ENCODE measurements around the gene LAMC3.

The LAMC3 gene

GRCh38 chr9:131126059-131126426 is 117.1 kb downstream of the LAMC3 start:
- no peak for DNase-seq

DNA sequence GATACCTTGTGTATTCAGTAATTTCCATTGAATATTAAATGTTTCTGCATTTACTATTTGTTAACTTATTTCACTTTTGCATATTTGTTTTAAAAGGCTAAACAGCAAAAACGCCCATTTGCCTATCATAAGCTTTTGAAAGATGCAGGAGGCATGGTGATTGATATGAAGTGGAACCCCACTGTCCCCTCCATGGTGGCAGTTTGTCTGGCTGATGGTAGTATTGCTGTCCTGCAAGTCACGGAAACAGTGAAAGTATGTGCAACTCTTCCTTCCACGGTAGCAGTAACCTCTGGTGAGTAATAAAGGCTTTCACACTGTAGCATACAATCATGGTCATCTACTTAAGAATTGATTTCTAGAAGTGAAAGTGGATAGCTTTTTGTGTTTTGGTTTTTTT is 120.2 kb downstream of the LAMC3 start:
- DNase-seq, result no peak

DNA sequence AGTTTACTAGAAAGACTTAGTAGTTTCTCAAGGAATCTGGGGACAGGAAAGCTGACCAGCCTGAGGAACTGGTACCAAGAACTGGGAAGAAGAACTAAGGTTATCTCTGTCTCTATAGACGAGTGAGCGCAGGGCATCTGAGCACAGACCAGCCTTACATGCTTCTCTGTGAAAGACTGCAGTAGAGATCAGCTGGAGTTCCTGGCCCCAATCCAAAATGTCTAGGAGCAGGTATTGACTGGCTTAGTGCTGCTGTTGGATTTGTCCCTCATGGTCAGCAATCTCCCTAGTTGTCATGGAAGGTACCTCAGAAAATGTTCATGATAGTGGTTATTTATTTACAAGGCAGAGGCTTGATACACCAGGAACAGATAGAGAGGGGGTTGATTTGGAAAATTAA is 129.7 kb downstream of the LAMC3 start:
- no peak for DNase-seq

DNA sequence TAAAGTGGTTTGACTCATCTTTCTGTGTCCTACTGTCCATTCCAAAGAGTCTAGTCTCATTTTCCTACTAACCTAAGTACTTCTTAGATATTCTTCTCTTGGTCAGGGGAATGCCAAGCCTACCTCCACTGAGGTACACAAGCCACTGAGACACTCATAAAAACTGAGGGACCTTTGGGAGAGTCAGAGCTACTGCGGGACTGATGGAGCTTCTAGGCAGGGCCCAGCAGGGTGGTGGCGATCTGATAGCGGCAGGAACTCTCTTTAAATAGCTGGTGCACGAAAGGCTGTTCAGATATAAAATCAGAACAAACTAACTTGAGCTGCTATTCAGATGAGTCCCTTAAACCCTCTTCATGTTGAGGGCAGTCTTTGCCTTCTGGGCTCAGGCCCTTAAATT is 131.1 kb downstream of the LAMC3 start:
- DNase-seq, result no peak

DNA sequence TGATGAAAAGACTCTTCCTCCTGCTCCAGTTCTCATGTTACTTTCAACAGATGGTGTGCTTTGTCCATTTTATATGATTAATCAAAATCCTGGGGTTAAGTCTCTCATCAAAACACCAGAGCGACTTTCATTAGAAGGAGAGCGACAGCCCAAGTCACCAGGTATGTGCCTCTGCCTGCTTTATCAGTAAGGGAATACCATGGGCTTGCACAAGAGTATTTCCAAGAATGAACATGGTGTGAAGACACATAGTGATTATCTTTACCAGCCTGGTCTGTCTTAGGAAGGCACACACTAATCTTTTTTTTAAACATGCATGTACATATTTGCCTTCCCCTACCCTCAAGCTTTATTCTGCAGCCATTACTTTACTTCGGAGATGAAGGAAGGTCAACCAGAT is 131.6 kb downstream of the LAMC3 start:
- DNase-seq, result no peak

- no peak for DNase-seq
Observed at GRCh38 chr9:131142160-131142559, 133.2 kb downstream of the LAMC3 start.

Data from SIG-M5 (cell line).